ENCODE data around the gene ZNF844. TPM values are rescaled to one million over a fixed set of nuclear protein-coding genes. Genes with fewer than 3 reads are reported as not detected.

Gene ZNF844
- total and polyA plus RNA-seq, 7 experiments from 2014 or later = 1.0 to 20.9 (median 14.9) TPM

DNA sequence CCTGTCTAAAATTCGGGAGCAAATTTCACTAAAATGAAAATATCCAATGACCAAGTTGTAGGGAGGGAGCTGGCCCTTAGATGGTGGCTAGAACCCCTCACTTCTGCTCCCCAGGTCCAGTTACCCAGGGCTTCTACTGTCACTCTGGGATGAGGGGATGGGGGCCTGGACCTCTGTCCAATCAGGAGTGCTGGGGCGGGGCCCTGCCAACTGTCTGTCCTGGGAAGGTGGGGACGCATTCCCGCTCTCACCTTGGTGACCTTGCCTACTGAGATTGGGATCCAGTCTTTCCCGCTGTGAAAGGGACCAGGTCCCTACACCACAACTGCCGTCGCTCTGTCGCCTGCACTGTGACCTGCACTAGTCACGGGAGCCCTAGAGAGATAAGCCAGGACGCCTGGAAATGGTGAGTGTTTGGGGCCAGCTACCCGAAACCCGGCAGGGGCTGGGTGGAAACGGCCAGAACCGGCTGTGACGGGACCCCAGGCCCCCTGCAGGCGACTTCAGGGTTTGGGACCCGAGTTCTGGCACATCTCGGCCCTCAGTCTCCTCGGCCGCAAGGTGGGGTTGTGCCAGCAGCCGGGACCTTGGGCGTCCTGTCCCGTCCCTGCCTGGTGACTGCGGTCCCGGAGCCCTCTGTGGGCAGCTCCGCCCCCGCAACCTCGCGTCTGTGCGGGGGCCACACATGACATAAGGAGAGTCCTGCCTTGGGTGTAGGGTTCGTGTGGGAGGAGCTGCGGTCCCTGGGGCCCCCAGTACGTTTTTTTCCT, 52.9 kb downstream of the ZNF844 start:
- ATAC-seq (no peak), DNase-seq (no peak)
- no peak overlapping the region for H3K4me3 Mint-ChIP-seq
- H3K4me3 ChIP-seq (ENCODE audit: low read length) = no peak overlapping the region
- H3K9me3 Mint-ChIP-seq = peaks cover 0 to 31% (median 6%) of the 10 kb centered on the region in 11 donors
- H3K36me3 ChIP-seq (ENCODE audit: control insufficient read depth in 2 of 3, insufficient read depth in 3 of 3, low read length in 3 of 3) = no peaks in the 10 kb centered on the region
- no peaks in the 10 kb centered on the region for H3K4me1 ChIP-seq (ENCODE audit: control insufficient read depth in 2 of 2, insufficient read depth in 2 of 2, low read length in 2 of 2)
- no peak overlapping the region for H3K27ac ChIP-seq (ENCODE audit: low read depth, low read length)
- CTCF ChIA-PET = no interaction called here
- POLR2A ChIA-PET = no interaction called here
- no peaks in the 10 kb centered on the region for H3K27me3 Mint-ChIP-seq
- intact Hi-C loops (cut with micrococcal nuclease) = no loop called here
- no peaks in the 10 kb centered on the region for H3K27me3 ChIP-seq (ENCODE audit: control insufficient read depth in 2 of 2, insufficient read depth in 2 of 2, low read length in 2 of 2)
- no peaks in the 10 kb centered on the region for H3K4me1 Mint-ChIP-seq
- H3K9me3 ChIP-seq (ENCODE audit: control insufficient read depth in 2 of 3, low read length in 3 of 3) = no peaks in the 10 kb centered on the region
- H3K27ac Mint-ChIP-seq = no peak overlapping the region
- peaks cover 6 to 25% (median 10%) of the 10 kb centered on the region in 5 donors for H3K36me3 Mint-ChIP-seq

DNA sequence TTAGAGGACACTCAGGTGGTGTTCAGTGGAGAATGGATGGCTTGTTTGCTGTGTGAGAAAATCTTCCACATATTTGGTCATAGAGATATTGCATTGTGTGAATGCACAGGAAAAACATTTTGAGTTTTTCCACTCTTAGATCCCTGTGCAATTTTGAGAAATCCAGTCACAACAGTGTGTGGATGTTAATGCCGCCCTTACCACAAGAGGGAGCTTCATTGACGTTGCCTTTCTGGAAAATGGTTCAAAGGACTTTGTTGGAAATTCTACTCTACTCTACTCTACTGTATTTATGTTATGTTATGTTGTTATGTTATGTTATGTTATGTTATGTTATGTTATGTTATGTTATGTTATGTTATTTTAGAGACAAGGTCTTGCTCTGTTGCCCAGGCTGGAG, 62.2 kb downstream of the ZNF844 start:
- POLR2A ChIA-PET = no interaction called here
- Mint-ChIP-seq H3K27ac (no peak overlapping the region), H3K4me1 (no peaks in the 10 kb centered on the region), H3K4me3 (no peak overlapping the region), H3K27me3 (peaks cover 0 to 6% (median 0%) of the 10 kb centered on the region in 5 donors), H3K36me3 (peaks cover 0 to 21% (median 5%) of the 10 kb centered on the region in 5 donors), H3K9me3 (peaks cover 0 to 32% (median 14%) of the 10 kb centered on the region in 11 donors)
- no peak overlapping the region for H3K4me3 ChIP-seq (ENCODE audit: low read length)
- H3K4me1 ChIP-seq (ENCODE audit: control insufficient read depth in 2 of 2, insufficient read depth in 2 of 2, low read length in 2 of 2) = no peaks in the 10 kb centered on the region
- intact Hi-C loops (cut with micrococcal nuclease) = loop anchor here in 1 of 2 donors (1.0 kb wide), 1 partner anchor 15 kb away; no protein-coding TSS in a partner anchor
- CTCF ChIA-PET = no interaction called here
- DNase-seq = peak in 2 of 9 donors; percentile 9 to 13
- H3K27me3 ChIP-seq (ENCODE audit: control insufficient read depth in 2 of 2, insufficient read depth in 2 of 2, low read length in 2 of 2) = no peaks in the 10 kb centered on the region
- no peak for ATAC-seq
- H3K27ac ChIP-seq (ENCODE audit: low read depth, low read length) = no peak overlapping the region
- peaks cover 0 to under 1% (median 0%) of the 10 kb centered on the region in 3 experiments for H3K36me3 ChIP-seq (ENCODE audit: control insufficient read depth in 2 of 3, insufficient read depth in 3 of 3, low read length in 3 of 3)
- H3K9me3 ChIP-seq (ENCODE audit: control insufficient read depth in 2 of 3, low read length in 3 of 3) = peaks cover 0 to 7% (median under 1%) of the 10 kb centered on the region in 3 experiments

Other genes with a start within 250 kb of the ZNF844 start
- 10 to 100 TPM in 4 of 5 experiments, 1 to 10 TPM in 1; 5.6 to 22.5 (median 14.1) TPM for gene ZNF439, start 216.0 kb upstream of the ZNF844 start, total RNA-seq
- gene ZNF439, start 216.0 kb upstream of the ZNF844 start, polyA plus RNA-seq = 1 to 10 TPM; 4.7 to 6.1 TPM
- gene ZNF69, start 176.9 kb upstream of the ZNF844 start, total RNA-seq = 10 to 100 TPM in 2 of 5 experiments, 1 to 10 TPM in 3; 1.4 to 12.1 (median 5.0) TPM
- 1 to 10 TPM; 1.9 to 4.8 TPM for gene ZNF69, start 176.9 kb upstream of the ZNF844 start, polyA plus RNA-seq
- gene ZNF700, start 139.6 kb upstream of the ZNF844 start, total RNA-seq = 10 to 100 TPM; 18.0 to 26.4 (median 22.8) TPM
- gene ZNF700, start 139.6 kb upstream of the ZNF844 start, polyA plus RNA-seq = 1 to 10 TPM; 2.3 to 5.0 TPM
- 10 to 100 TPM in 2 of 5 experiments, 1 to 10 TPM in 3; 1.3 to 17.3 (median 4.4) TPM for gene ZNF763, start 99.7 kb upstream of the ZNF844 start, total RNA-seq
- 1 to 10 TPM; 3.2 to 4.5 TPM for gene ZNF763, start 99.7 kb upstream of the ZNF844 start, polyA plus RNA-seq
- 1 to 10 TPM in 3 of 5 experiments, under 1 TPM in 2; 0.10 to 2.2 (median 1.2) TPM for gene ZNF433, start 29.1 kb upstream of the ZNF844 start, total RNA-seq
- gene ZNF433, start 29.1 kb upstream of the ZNF844 start, polyA plus RNA-seq = 1 to 10 TPM; 4.9 to 5.8 TPM
- gene ZNF878, start 11.8 kb upstream of the ZNF844 start, total RNA-seq = not detected
- not detected for gene ZNF878, start 11.8 kb upstream of the ZNF844 start, polyA plus RNA-seq
- gene ZNF20, start 75.6 kb downstream of the ZNF844 start, total RNA-seq = 1 to 10 TPM; 1.2 to 6.7 (median 4.8) TPM
- 1 to 10 TPM; 1.4 to 4.4 TPM for gene ZNF20, start 75.6 kb downstream of the ZNF844 start, polyA plus RNA-seq
- 1 to 10 TPM; 1.1 to 5.2 (median 4.2) TPM for gene ZNF625, start 92.0 kb downstream of the ZNF844 start, total RNA-seq
- 1 to 10 TPM in 1 of 2 donors, under 1 TPM in 1; 0.45 to 1.1 TPM for gene ZNF625, start 92.0 kb downstream of the ZNF844 start, polyA plus RNA-seq
- 10 to 100 TPM; 16.8 to 36.8 (median 31.1) TPM for gene ZNF136, start 98.4 kb downstream of the ZNF844 start, total RNA-seq
- 10 to 100 TPM; 14.0 to 23.9 TPM for gene ZNF136, start 98.4 kb downstream of the ZNF844 start, polyA plus RNA-seq
- 10 to 100 TPM; 16.3 to 67.4 (median 31.3) TPM for gene ZNF44, start 230.2 kb downstream of the ZNF844 start, total RNA-seq
- gene ZNF44, start 230.2 kb downstream of the ZNF844 start, polyA plus RNA-seq = 10 to 100 TPM; 19.2 to 32.2 TPM